ENCODE results near the gene AKAP13. TPM values are rescaled to one million over a fixed set of nuclear protein-coding genes. Genes with fewer than 3 reads are reported as not detected.

Gene AKAP13
- total and polyA plus RNA-seq, 2 donors (not counting 1 experiment from before 2014, with no cell fraction given), result 73.8 to 358 TPM

DNA sequence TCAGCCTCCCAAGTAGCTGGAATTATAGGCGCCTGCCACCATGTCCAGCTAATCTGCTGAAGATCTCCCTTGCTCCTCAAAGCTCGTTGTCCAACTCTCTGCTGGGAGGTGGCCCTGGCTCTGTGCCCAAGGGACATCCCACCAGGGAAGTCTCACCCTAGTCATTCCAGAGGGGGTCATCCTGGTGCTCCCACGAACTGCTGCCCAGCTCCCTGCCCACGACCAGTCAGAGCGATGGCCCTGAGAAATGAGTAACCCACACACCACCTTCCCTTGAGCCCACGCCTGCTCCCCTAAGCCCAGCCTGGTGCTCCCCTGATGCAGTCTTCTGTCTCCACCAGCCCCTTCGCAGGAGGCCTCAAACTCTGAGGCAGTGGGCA, 409.1 kb downstream of the AKAP13 start:
- Histone ChIP-seq H3K79me2 (ENCODE audit: control insufficient read depth, insufficient read depth, low read length) (peaks cover 11% of the 10 kb centered on the region), H3K9ac (ENCODE audit: low read length) (no peak overlapping the region)
- POLR2A ChIA-PET, result no interaction called here

More for the DNA sequence above, 409.1 kb downstream of the AKAP13 start:
- H4K20me1 ChIP-seq (ENCODE audit: control insufficient read depth, insufficient read depth, low read length, poor library complexity, severe bottlenecking), result no peaks in the 10 kb centered on the region
- TF ChIP-seq CTCF (IDR thresholded peaks at IDR 0.05) (no peak), EZH2 (IDR thresholded peaks at IDR 0.05; ENCODE audit: borderline replicate concordance, insufficient read depth, low read depth, low read length, poor library complexity, severe bottlenecking) (no peak)
- no peak for ATAC-seq (ENCODE audit: low read depth)
- no peak overlapping the region for H3K4me2 ChIP-seq (replicated peaks; ENCODE audit: low read depth, low read length, poor library complexity, severe bottlenecking)
- no peak overlapping the region for H3K4me3 ChIP-seq (ENCODE audit: control extremely low read depth in 1 of 5, extremely low read depth in 1 of 5, insufficient read depth in 1 of 5, low read depth in 2 of 5, low read length in 4 of 5)
- 96% methylated on average over 5 of the region's 7 CpGs for WGBS (ENCODE audit: insufficient coverage)
- Mint-ChIP-seq H3K27me3 (no peaks in the 10 kb centered on the region), H3K4me3 (no peak overlapping the region), H3K4me1 (peaks cover 25% of the 10 kb centered on the region), H3K9me3 (ENCODE audit: insufficient read depth) (no peaks in the 10 kb centered on the region), H3K27ac (no peak overlapping the region)
- intact Hi-C loops (cut with micrococcal nuclease), result no loop called here
- no peak overlapping the region for H3K27ac ChIP-seq (ENCODE audit: low read length in 2 of 2)
- CTCF ChIA-PET, result no interaction called here
- peaks cover 0 to 5% (median 0%) of the 10 kb centered on the region in 4 experiments for H3K27me3 ChIP-seq (replicated peaks in 1 of 4; ENCODE audit: control extremely low read depth in 1 of 4, control insufficient read depth in 3 of 4, insufficient read depth in 4 of 4, low read length in 3 of 4)
- H3K36me3 ChIP-seq (replicated peaks in 1 of 2; ENCODE audit: control extremely low read depth in 1 of 2, control insufficient read depth in 1 of 2, extremely low read depth in 1 of 2, insufficient read depth in 2 of 2, low read length in 1 of 2), result no peaks in the 10 kb centered on the region
- peaks cover 11 to 21% of the 10 kb centered on the region in 2 donors for H3K4me1 ChIP-seq (ENCODE audit: control insufficient read depth in 2 of 2, insufficient read depth in 2 of 2, low read length in 2 of 2)
- no peaks in the 10 kb centered on the region for H3K9me3 ChIP-seq (ENCODE audit: control extremely low read depth in 1 of 3, control insufficient read depth in 2 of 3, insufficient read depth in 1 of 3, low read length in 2 of 3)
- no peak overlapping the region for H2AFZ ChIP-seq (ENCODE audit: insufficient read depth, low read depth, low read length, poor library complexity, severe bottlenecking)
- DNase-seq, result no peak

Measured in B cell (primary cell).